HG02759 (cell line): ENCODE results near the gene INPP5F.

Experiments
- ATAC-seq: cut with Tn5 transposase; IDR thresholded peaks from one replicate; pipeline ENCODE4 v1.9.1; 2021; ENCODE audit warnings: mild to moderate bottlenecking, moderate library complexity; ENCODE audit not compliant: unreplicated experiment

INPP5F gene

GRCh38 chr10:119737823-119738222 lies 12.0 kb downstream of the INPP5F start:
- ATAC-seq = no peak

DNA sequence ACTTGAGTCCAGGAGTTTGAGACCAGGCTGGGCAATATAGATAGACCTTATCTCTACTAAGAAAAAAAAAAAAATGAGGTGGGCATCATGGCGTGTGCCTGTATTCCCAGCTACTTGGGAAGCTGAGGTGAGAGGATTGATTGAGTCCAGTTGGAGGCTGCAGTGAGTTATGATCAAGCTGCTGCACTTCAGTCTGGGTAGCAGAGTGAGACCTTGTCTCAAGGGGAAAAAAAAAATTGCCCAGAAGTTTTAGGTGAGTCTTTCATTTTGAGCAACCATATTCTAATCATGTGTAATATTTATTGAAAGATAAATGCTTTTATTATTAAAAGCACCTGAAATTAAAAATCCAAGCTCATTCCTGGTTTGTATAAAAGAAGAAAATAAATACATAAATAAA lies 13.1 kb downstream of the INPP5F start:
- ATAC-seq = no peak

DNA sequence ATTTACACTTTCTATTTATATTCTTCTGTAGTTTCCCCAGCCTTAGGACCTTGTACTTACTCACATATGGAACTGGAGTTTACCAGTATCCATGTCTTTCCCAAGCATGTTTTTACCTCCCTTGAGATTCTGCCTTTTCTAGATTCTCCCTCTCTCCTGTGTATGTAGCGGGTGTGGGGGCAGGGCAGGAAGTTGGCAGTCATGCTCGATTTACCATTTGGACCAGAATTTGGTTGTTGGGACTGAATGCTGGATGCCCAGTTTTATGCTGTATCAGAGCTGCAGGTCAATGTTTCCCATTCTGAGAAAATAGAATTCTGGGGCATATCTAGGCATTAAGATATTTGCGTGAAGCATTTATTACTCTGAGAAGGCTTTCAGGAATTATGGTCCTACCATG lies 14.2 kb downstream of the INPP5F start:
- ATAC-seq = no peak

DNA sequence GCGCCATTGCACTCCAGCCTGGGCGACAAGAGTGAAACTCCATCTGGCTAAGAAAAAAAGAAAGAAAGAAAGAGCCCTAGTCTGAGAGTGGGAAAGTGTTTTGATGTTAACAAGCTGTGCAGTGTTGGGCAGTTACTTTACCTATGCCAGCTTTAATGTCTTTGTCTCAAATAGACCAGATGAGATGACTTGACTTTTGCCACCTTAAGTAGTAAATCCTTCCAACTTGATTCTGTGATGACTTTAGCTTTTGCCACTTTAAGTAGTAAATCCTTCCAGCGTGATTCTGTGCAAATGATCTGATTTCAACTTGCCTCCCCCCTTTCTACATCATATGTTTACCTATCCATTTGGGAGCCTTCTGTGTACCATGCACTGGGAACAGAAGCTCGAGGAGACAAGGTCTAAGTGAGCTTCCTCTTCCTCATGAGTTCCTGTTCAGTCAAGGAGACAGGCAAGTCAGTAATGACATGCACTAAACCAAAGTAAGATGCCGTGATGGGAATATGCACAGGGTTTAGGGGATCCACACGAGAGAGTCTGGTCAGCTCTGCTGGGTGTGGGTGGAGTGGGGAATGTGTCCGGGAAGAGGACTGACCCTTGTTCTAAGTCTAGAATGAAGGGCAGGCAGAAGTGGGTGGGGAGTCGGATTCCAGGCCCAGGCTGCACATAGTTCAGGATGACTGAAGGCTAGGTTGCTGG lies 17.2 kb downstream of the INPP5F start:
- no peak for ATAC-seq

GRCh38 chr10:119747940-119748339 lies 22.1 kb downstream of the INPP5F start:
- ATAC-seq = no peak

DNA sequence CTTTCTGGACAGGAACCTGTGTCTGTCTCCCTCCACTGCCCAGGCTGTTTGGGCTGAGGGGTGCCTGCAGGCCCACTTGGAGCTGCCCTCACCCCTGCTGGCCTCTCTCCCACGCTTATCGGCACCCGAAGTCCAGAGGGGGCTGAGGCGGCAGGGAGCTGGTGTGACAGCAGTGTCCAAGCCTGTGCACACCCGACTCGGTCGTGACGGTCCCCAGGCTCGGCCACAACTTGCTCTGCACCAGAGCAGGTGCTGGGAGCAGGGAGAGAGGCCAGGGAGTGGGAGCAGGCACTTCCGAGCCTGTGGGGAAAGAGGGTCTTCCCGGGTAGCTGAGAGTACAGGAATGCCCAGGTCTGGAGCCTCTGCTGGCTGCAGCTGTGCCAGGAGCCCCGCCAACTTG lies 23.0 kb downstream of the INPP5F start:
- ATAC-seq = no peak

DNA sequence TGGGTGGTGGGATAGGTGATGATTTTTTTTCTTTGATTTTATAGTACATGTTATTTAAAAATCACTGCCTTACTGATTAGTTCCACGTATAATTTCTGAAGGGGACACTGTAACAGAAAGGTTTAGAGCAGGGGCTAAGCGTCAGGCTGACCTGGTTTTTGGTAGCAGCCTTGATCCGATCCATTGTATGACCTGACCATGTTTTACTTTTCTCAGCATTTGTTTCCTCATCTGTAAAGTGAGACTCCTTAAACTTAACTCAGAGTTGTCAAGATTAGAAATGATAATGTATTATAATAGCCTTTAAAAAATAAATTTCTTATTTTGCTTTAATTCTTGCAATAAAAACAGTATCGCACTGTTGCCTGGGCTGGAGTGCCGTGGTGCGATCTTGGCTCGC lies 23.6 kb downstream of the INPP5F start:
- no peak for ATAC-seq

- peak; percentile 64 for ATAC-seq
Observed at GRCh38 chr10:119750391-119751230, 24.8 kb downstream of the INPP5F start.

- ATAC-seq = no peak
Observed at GRCh38 chr10:119753309-119753708, 27.5 kb downstream of the INPP5F start.

- no peak for ATAC-seq
Observed at GRCh38 chr10:119754085-119754484, 28.2 kb downstream of the INPP5F start.

DNA sequence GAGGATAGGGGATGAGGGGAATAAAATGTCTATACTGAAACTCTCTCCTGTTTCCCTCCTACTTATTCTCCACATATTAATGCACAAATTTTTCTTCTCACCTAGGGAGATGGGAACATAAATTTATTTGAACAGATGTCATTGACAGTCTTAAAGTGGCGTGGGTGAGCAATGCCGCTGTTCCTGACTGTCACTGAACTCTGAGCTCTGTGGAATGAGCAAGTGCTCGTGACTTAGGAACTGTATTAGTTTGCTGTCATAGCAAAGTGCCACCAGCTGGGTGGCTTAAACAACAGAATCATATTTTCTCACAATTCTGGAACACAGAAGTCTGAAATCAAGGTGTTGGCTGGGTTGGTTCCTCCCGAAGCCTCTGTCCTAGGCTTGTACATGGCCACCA lies 29.1 kb downstream of the INPP5F start:
- no peak for ATAC-seq

DNA sequence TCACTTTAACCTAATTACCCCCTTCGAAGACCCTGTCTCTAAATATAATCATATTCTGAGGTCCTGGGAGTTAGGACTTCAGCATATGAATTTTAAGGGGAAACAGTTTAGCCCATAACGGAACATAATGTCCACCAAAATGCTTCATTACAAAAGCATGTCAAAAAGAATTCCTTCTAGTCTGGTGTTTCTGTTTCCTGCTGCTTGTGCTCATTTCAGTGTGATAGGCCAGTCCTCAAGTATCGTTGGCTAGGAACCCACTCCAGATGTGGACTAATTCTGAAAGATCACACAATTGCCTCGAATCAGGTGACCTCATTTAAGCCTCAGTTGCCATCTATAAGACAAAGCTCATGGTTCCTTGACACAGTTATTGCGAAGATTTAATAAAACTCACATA lies 29.6 kb downstream of the INPP5F start:
- no peak for ATAC-seq

- ATAC-seq = no peak
Observed at GRCh38 chr10:119758448-119759195, 32.8 kb downstream of the INPP5F start.

- ATAC-seq = no peak
Observed at GRCh38 chr10:119759832-119760231, 34.0 kb downstream of the INPP5F start.

DNA sequence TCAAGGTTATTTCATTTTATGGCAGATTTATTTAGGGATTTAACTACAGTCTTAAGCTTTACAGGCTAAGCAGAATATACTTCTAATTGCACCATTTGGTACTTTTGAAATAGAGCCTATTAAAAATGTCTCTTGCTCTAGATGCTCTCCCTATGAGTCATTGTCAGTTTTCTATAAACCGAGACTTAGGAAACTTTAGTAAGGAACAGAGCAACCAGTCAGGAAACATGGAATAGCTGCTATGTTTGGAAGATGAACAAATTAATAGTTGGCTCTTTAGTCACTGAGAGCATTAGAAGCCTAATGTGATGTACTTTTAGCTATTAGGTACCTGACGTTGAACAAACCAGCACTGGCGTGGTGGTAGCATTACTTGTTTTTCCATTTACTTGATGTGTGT lies 35.3 kb downstream of the INPP5F start:
- ATAC-seq = no peak

GRCh38 chr10:119762035-119762434 lies 36.2 kb downstream of the INPP5F start:
- no peak for ATAC-seq

DNA sequence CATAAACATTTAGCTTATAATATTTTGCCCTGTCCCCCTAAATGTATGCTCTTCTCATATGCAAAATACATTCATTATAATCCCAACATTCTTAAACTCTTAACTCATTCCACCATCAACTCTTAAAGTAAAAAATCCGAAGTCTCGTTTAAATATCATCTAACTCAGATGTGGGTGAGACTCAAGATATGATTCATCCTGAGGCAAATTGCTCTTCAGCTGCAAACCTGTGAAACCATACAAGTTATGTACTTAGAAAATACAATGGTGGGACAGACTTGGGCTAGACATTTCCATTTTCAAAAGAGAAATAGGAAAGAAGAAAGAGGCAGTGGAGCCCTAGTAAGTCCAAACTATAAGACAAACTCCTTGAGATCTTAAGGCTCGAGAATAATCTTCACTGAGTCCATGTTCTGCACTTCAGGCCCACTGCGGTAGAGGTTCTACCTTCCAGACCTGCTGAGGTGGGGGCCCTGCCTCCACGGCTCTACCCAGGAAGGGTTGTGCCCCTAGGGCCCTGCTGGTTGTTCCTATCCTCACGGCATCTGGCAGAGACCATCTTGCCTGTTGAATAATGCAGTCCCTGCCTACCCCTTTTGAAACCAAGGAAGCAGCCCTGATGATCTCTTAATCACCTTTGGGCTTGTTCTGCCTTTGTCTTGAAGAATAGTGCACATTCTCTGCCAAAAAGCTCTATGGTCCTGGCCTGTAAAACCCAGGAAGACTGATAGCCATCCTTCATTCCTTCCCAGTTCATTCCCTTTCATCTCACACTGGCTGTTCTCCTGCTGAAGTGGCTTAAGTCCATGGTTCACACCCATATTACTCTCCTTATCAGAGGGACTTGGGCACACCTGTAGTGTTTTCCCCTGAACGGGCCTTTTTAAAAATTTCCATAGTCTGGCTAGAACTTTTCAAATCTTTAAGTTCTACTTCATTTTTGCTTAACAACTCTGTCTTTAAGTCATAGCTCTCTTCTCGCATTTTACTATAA lies 37.3 kb downstream of the INPP5F start:
- ATAC-seq = no peak

- no peak for ATAC-seq
Observed at GRCh38 chr10:119768455-119769094, 42.7 kb downstream of the INPP5F start.

- ATAC-seq = no peak
Observed at GRCh38 chr10:119769886-119770285, 44.0 kb downstream of the INPP5F start.

GRCh38 chr10:119770928-119771327 lies 45.1 kb downstream of the INPP5F start:
- no peak for ATAC-seq
